ENCODE data around the gene EPB41L1. TPM values are rescaled to one million over a fixed set of nuclear protein-coding genes. Genes with fewer than 3 reads are reported as not detected.

The EPB41L1 gene
- 26.7 and 39.8 TPM in 2 replicates for total RNA-seq

GRCh38 chr20:36154700-36155628, at the start of gene EPB41L1:
Gene EPB41L1, plus strand, starts transcription at chr20:36154740. Its CDS starts 19,038 bp downstream, at chr20:36173778.

GRCh38 chr20:36235892-36236785, 81.6 kb downstream of the EPB41L1 start, which contains the start of gene AAR2:
Gene AAR2, plus strand, starts transcription at chr20:36236478. Its CDS starts 3,391 bp downstream, at chr20:36239869.

Other genes starting within 250 kb of the EPB41L1 start
- 27.4 and 42.2 TPM in 2 replicates for gene SCAND1, start 200.2 kb upstream of the EPB41L1 start, total RNA-seq
- gene CNBD2, start 186.2 kb upstream of the EPB41L1 start, total RNA-seq = 0.55 and 1.2 TPM in 2 replicates
- gene AAR2, start 81.7 kb downstream of the EPB41L1 start, total RNA-seq = 16.9 and 18.1 TPM in 2 replicates
- gene DLGAP4, start 151.6 kb downstream of the EPB41L1 start, total RNA-seq = 9.5 and 28.2 TPM in 2 replicates